ENCODE results near the gene FCHSD2.

DNA sequence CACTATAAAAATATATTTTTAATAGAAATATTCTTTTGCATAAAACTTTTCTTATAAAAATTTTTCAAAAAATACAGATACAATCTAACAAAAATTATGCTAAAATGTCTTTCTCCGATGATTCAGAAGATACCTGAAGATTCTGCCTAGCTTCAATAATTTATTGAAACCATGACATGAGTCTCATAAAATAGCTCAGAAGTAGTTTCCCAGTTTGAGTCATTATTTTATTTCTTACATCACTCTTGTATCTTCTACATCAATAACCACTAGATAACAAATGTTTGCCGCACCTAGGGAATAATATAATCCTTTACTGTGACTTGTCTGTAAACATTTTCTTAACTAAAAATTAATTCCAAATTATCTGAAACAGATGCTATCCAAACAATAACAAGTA lies 158.6 kb downstream of the FCHSD2 start:
- no peak for TF ChIP-seq POLR2AphosphoS5 (IDR thresholded peaks at IDR 0.05; ENCODE audit: low read depth, low read length)
- no peak for TF ChIP-seq FOXP2 (optimal IDR thresholded peaks at IDR 0.05; ENCODE audit: borderline replicate concordance, extremely low read depth, extremely low read length, insufficient read depth)
- TF ChIP-seq, protein P1, sequence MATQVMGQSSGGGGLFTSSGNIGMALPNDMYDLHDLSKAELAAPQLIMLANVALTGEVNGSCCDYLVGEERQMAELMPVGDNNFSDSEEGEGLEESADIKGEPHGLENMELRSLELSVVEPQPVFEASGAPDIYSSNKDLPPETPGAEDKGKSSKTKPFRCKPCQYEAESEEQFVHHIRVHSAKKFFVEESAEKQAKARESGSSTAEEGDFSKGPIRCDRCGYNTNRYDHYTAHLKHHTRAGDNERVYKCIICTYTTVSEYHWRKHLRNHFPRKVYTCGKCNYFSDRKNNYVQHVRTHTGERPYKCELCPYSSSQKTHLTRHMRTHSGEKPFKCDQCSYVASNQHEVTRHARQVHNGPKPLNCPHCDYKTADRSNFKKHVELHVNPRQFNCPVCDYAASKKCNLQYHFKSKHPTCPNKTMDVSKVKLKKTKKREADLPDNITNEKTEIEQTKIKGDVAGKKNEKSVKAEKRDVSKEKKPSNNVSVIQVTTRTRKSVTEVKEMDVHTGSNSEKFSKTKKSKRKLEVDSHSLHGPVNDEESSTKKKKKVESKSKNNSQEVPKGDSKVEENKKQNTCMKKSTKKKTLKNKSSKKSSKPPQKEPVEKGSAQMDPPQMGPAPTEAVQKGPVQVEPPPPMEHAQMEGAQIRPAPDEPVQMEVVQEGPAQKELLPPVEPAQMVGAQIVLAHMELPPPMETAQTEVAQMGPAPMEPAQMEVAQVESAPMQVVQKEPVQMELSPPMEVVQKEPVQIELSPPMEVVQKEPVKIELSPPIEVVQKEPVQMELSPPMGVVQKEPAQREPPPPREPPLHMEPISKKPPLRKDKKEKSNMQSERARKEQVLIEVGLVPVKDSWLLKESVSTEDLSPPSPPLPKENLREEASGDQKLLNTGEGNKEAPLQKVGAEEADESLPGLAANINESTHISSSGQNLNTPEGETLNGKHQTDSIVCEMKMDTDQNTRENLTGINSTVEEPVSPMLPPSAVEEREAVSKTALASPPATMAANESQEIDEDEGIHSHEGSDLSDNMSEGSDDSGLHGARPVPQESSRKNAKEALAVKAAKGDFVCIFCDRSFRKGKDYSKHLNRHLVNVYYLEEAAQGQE (IDR thresholded peaks at IDR 0.05; ENCODE audit: insufficient read depth in 1 of 2, low read depth in 2 of 2, low read length in 2 of 2): no peak
- TF ChIP-seq SIN3A (IDR thresholded peaks at IDR 0.05; ENCODE audit: borderline replicate concordance, insufficient read depth, low read length): no peak

Measured in PFSK-1 (cell line).